Common myeloid progenitor, CD34-positive (primary cell): ENCODE measurements around the gene XRCC6.
"Not testable (repeated sequence)": the region's sequence is repeated elsewhere in the genome, so short reads cannot be mapped to it uniquely, and the experiment has no call there.

Source experiments
- CTCF ChIA-PET: fragments of 350-600 bp; sonication (Branson Sonifier 250); formaldehyde crosslinking; loops from one replicate; lab custom pipeline; 2021; ENCODE audit warnings: antibody characterized with exemption; lab: Charles Lee
- POLR2A ChIA-PET: fragments of 350-600 bp; sonication (Branson Sonifier 250); formaldehyde crosslinking; loops from one replicate; lab custom pipeline; 2021; ENCODE audit warnings: antibody characterized with exemption; lab: Charles Lee
- DNase-seq, 3 donors: peaks; one replicate each; pipeline versions ENCODE4 v3.0.0 to v3.0.0-alpha.2; 2013
- H3K27ac ChIP-seq, 2 experiments: 1 replicate in 1 of 2; 2 replicates in 1 of 2; pipeline ENCODE4 v1.7.0; 2013; ENCODE audit warnings: inconsistent platforms in 2 of 2, low read length in 2 of 2, mild to moderate bottlenecking in 2 of 2, low read depth in 1 of 2, moderate library complexity in 1 of 2; ENCODE audit not compliant: severe bottlenecking in 2 of 2, insufficient read depth in 1 of 2, poor library complexity in 1 of 2
- H3K27me3 ChIP-seq, 5 experiments: replicated peaks in 2 of 5; 1 replicate in 3 of 5; 2 replicates in 2 of 5; pipeline versions ENCODE4 v1.6.1 to v1.7.0; 2013; ENCODE audit warnings: low read length in 4 of 5, mild to moderate bottlenecking in 2 of 5, moderate library complexity in 2 of 5, inconsistent platforms in 1 of 5; ENCODE audit not compliant: insufficient read depth in 5 of 5, control insufficient read depth in 4 of 5
- H3K36me3 ChIP-seq, 4 experiments: 1 replicate in 2 of 4; 2 replicates in 2 of 4; pipeline versions ENCODE4 v1.6.1 to v1.7.0; 2013; ENCODE audit warnings: low read length in 3 of 4, control low read depth in 1 of 4, mild to moderate bottlenecking in 1 of 4; ENCODE audit not compliant: control insufficient read depth in 4 of 4, insufficient read depth in 4 of 4
- H3K4me1 ChIP-seq, 4 experiments: 1 replicate in 3 of 4; 2 replicates in 1 of 4; pipeline versions ENCODE4 v1.6.1 to v1.7.1; 2013; ENCODE audit warnings: low read length in 3 of 4, mild to moderate bottlenecking in 3 of 4, control low read depth in 1 of 4, inconsistent platforms in 1 of 4, moderate library complexity in 1 of 4; ENCODE audit not compliant: control insufficient read depth in 4 of 4, insufficient read depth in 4 of 4; ENCODE audit errors: control extremely low read depth in 1 of 4
- H3K4me3 ChIP-seq, 7 experiments: 1 replicate in 4 of 7; 2 replicates in 3 of 7; pipeline versions ENCODE4 v1.5.1 to v1.7.0; 2013; ENCODE audit warnings: mild to moderate bottlenecking in 7 of 7, low read length in 6 of 7, moderate library complexity in 6 of 7, inconsistent platforms in 2 of 7, low read depth in 2 of 7, control low read depth in 1 of 7; ENCODE audit not compliant: insufficient read depth in 4 of 7, control insufficient read depth in 1 of 7; ENCODE audit errors: extremely low read depth in 1 of 7
- H3K9me3 ChIP-seq, 5 experiments: 1 replicate in 4 of 5; 2 replicates in 1 of 5; pipeline versions ENCODE4 v1.6.1 to v1.7.1; 2013; ENCODE audit warnings: low read length in 4 of 5, mild to moderate bottlenecking in 2 of 5, inconsistent platforms in 1 of 5, low read depth in 1 of 5, moderate library complexity in 1 of 5; ENCODE audit not compliant: control insufficient read depth in 4 of 5, insufficient read depth in 2 of 5; ENCODE audit errors: control extremely low read depth in 1 of 5
- WGBS: methylation state at CpG from one replicate; pipeline ENCODE4 v1.1.5; 2013; ENCODE audit not compliant: insufficient coverage; 5-methylcytosine and 5-hydroxymethylcytosine counted together

Gene XRCC6

GRCh38 chr22:41683616-41684015, 62.5 kb downstream of the XRCC6 start:
- POLR2A ChIA-PET, result no interaction called here

GRCh38 chr22:41684194-41684593, 63.1 kb downstream of the XRCC6 start:
- Histone ChIP-seq H3K4me3 (no peak overlapping the region), H3K27me3 (no peaks in the 10 kb centered on the region), H3K4me1 (peaks cover 10 to 31% (median 17%) of the 10 kb centered on the region in 4 experiments), H3K36me3 (peaks cover 4 to 20% (median 16%) of the 10 kb centered on the region in 4 experiments), H3K9me3 (no peaks in the 10 kb centered on the region), H3K27ac (no peak overlapping the region)
- DNase-seq, result no peak
- ChIA-PET CTCF (interaction anchor here (0.7 to 1.6 kb wide), 2 partner anchors 13 to 18 kb away, joined by 3 to 4 read pairs; no protein-coding TSS in a partner anchor), POLR2A (no interaction called here)
- 90% methylated on average over 2 of the region's 4 CpGs for WGBS

More at GRCh38 chr22:41683616-41684015, 62.5 kb downstream of the XRCC6 start:
- no peak for DNase-seq
- Histone ChIP-seq H3K27ac (peak overlapping the region in 1 of 2 experiments; percentile 91), H3K27me3 (no peaks in the 10 kb centered on the region), H3K4me1 (peaks cover 10 to 27% (median 15%) of the 10 kb centered on the region in 4 experiments), H3K9me3 (no peaks in the 10 kb centered on the region), H3K36me3 (peaks cover 4 to 26% (median 18%) of the 10 kb centered on the region in 4 experiments), H3K4me3 (no peak overlapping the region)
- 100% methylated on average over 2 of the region's 3 CpGs for WGBS
- CTCF ChIA-PET, result interaction anchor here (0.6 to 1.6 kb wide), 4 partner anchors 14 to 886 kb away, joined by 3 to 5 read pairs (median 4); no protein-coding TSS in a partner anchor

GRCh38 chr22:41686890-41687289, 65.8 kb downstream of the XRCC6 start:
- H3K9me3 ChIP-seq, DNase-seq, H3K27ac ChIP-seq, H3K36me3 ChIP-seq, H3K27me3 ChIP-seq, POLR2A ChIA-PET: not testable (repeated sequence)
- whole genome bisulfite sequencing, result 94% methylated on average over 3 of the region's 11 CpGs
- Histone ChIP-seq H3K4me3 (peak overlapping the region in 3 of 7 experiments; percentile 88 to 96 (median 91)), H3K4me1 (peaks cover 10 to 27% (median 16%) of the 10 kb centered on the region in 4 experiments)
- CTCF ChIA-PET, result interaction anchor here (3.2 to 3.3 kb wide), 2 partner anchors 10 to 20 kb away, joined by 11 to 16 read pairs; no protein-coding TSS in a partner anchor

- CTCF ChIA-PET, result interaction anchor here (1.1 to 3.3 kb wide), 3 partner anchors 9 to 21 kb away, joined by 3 to 16 read pairs (median 11); no protein-coding TSS in a partner anchor
- Histone ChIP-seq H3K4me3 (peak overlapping the region; percentile 64 to 96 (median 84)), H3K9me3 (no peaks in the 10 kb centered on the region), H3K36me3 (peaks cover 0 to 5% (median 2%) of the 10 kb centered on the region in 4 experiments), H3K4me1 (peaks cover 10 to 24% (median 15%) of the 10 kb centered on the region in 4 experiments), H3K27me3 (no peaks in the 10 kb centered on the region), H3K27ac (peak overlapping the region; percentile 95 to 99)
- 2% methylated on average over 17 of the region's 20 CpGs for WGBS
- DNase-seq, result peak; percentile 46 to 71 (median 62)
- POLR2A ChIA-PET, result interaction anchor here (1.0 to 1.5 kb wide), 3 partner anchors 9 to 113 kb away, joined by 3 to 13 read pairs (median 5); partner anchors contain the start of gene CCDC134
Measured at GRCh38 chr22:41687901-41688364, 66.8 kb downstream of the XRCC6 start.

GRCh38 chr22:41688365-41689211, 67.5 kb downstream of the XRCC6 start, which contains the start of gene SNU13:
SNU13 (minus strand) TSS chr22:41688867; CDS start chr22:41688796, 71 bp downstream.
- H3K36me3 ChIP-seq, result peaks cover 2 to 11% (median 6%) of the 10 kb centered on the region in 4 experiments
- POLR2A ChIA-PET, result interaction anchor here (0.5 to 1.5 kb wide), 5 partner anchors 9 to 144 kb away, joined by 3 to 13 read pairs (median 3); partner anchors contain the start of genes CCDC134 and SREBF2
- H3K27ac ChIP-seq, result peak within 1 kb of the TSS; percentile 95 to 99
- H3K4me3 ChIP-seq, result peak within 1 kb of the TSS; percentile 64 to 96 (median 84)
- H3K27me3 ChIP-seq, result no peaks in the 10 kb centered on the region
- WGBS, result under 1% methylated on average over 59 of the region's 62 CpGs
- CTCF ChIA-PET, result interaction anchor here (0.9 to 3.3 kb wide), 7 partner anchors 9 to 250 kb away, joined by 3 to 16 read pairs (median 4); partner anchors contain the start of genes CCDC134 and MEI1
- H3K9me3 ChIP-seq, result no peaks in the 10 kb centered on the region
- DNase-seq, result peak; percentile 97 to 98 (median 98)
- H3K4me1 ChIP-seq, result peaks cover 10 to 21% (median 15%) of the 10 kb centered on the region in 4 experiments

GRCh38 chr22:41690476-41690875, 69.4 kb downstream of the XRCC6 start:
- peaks cover 10 to 21% (median 15%) of the 10 kb centered on the region in 4 experiments for H3K4me1 ChIP-seq
- ChIA-PET POLR2A (interaction anchor here (0.6 kb wide), 1 partner anchor 15 kb away, joined by 3 read pairs; no protein-coding TSS in a partner anchor), CTCF (interaction anchor here (0.5 to 1.0 kb wide), 2 partner anchors 23 to 785 kb away, joined by 3 to 4 read pairs; no protein-coding TSS in a partner anchor)
- H3K9me3 ChIP-seq, result no peaks in the 10 kb centered on the region
- H3K27me3 ChIP-seq, result no peaks in the 10 kb centered on the region
- WGBS, result no CpG with 5 or more reads among the region's 3 CpGs
- no peak overlapping the region for H3K4me3 ChIP-seq
- DNase-seq, result no peak
- H3K27ac ChIP-seq, result peak overlapping the region in 1 of 2 experiments; percentile 11
- peaks cover 3 to 28% (median 8%) of the 10 kb centered on the region in 4 experiments for H3K36me3 ChIP-seq
